ENCODE data around the gene ENO3. TPM values are rescaled to one million over a fixed set of nuclear protein-coding genes. Genes with fewer than 3 reads are reported as not detected.

Gene ENO3
- total RNA-seq, 4 donors from 2014 or later: 0.31 to 3.6 (median 1.5) TPM; not detected in 1

DNA sequence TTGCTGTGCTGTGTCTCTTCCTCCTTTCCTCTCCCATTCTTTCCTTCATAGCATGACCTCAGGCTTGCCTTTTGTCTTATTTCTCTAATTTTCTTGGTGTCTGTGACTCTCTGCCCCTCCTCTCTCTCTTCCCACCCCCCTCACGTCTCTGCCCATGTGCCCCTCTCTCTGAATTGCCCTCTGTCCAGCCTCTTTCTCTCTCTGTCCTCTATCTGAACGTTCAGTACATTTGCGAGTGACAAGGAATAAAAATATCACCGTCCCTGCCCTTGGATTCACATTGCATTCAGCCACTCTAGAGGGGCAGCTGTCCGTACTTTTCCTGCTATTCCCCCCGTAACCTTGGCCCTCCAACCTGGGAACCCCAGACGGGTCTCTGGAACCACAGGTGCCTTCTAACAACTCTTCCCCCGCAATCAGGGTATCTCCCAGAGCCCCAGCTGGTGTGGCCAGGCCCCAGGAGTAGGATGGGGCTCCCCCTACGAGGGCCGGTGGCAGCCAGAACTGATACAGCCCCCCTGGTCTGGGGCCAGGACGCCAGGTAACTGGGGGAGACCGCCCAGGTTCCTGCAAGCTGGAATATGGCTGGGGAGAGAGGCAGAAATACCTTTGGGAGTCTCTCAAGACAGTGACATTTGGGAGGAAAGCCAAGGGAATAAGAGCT lies 48.6 kb downstream of the ENO3 start:
- H3K27ac ChIP-seq: peak overlapping the region; percentile 14 to 94 (median 92)
- no peaks in the 10 kb centered on the region for H3K27me3 ChIP-seq
- intact Hi-C loops (cut with DNase I): no loop called here
- 72 to 74% methylated on average over 8 to 12 of the region's 12 CpGs for WGBS, 2 donors
- H3K9me3 ChIP-seq: no peaks in the 10 kb centered on the region
- peaks cover 16 to 40% (median 25%) of the 10 kb centered on the region in 3 donors for H3K4me1 ChIP-seq
- no peak for TF ChIP-seq POLR2A (IDR thresholded peaks at IDR 0.05)
- TF ChIP-seq, protein P1, sequence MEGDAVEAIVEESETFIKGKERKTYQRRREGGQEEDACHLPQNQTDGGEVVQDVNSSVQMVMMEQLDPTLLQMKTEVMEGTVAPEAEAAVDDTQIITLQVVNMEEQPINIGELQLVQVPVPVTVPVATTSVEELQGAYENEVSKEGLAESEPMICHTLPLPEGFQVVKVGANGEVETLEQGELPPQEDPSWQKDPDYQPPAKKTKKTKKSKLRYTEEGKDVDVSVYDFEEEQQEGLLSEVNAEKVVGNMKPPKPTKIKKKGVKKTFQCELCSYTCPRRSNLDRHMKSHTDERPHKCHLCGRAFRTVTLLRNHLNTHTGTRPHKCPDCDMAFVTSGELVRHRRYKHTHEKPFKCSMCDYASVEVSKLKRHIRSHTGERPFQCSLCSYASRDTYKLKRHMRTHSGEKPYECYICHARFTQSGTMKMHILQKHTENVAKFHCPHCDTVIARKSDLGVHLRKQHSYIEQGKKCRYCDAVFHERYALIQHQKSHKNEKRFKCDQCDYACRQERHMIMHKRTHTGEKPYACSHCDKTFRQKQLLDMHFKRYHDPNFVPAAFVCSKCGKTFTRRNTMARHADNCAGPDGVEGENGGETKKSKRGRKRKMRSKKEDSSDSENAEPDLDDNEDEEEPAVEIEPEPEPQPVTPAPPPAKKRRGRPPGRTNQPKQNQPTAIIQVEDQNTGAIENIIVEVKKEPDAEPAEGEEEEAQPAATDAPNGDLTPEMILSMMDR (IDR thresholded peaks at IDR 0.05): no peak
- peak overlapping the region; percentile 80 to 98 (median 90) for H3K4me3 ChIP-seq
- DNase-seq: no peak
- peaks cover 27 to 45% (median 35%) of the 10 kb centered on the region in 3 donors for H3K36me3 ChIP-seq

DNA sequence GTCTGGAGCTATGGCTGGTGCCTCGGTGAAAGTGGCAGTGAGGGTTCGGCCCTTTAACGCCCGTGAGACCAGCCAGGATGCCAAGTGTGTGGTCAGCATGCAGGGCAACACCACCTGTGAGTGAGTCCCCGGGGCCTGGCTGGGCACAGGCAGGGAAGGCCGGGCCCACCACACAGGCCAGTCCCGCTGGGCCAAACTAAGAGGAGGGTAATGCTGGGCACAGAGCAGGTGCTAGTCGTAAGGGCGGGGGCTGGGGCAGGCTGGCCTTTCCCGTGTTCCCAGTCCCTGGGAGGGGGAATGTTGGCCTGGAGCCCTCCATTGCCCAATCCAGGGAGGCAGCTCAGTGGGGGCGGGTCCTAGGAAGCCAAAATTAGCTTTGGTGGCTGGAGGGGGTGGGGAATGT lies 49.3 kb downstream of the ENO3 start:
- TF ChIP-seq, protein P1 (IDR thresholded peaks at IDR 0.05): no peak
- TF ChIP-seq POLR2A (IDR thresholded peaks at IDR 0.05): no peak
- Histone ChIP-seq H3K27ac (peak overlapping the region; percentile 14 to 94 (median 72)), H3K4me1 (peaks cover 16 to 40% (median 25%) of the 10 kb centered on the region in 3 donors), H3K27me3 (no peaks in the 10 kb centered on the region), H3K4me3 (peak overlapping the region in 3 of 4 donors; percentile 80 to 98 (median 92)), H3K36me3 (peaks cover 34 to 52% (median 41%) of the 10 kb centered on the region in 3 donors), H3K9me3 (no peaks in the 10 kb centered on the region)
- intact Hi-C loops (cut with DNase I): no loop called here
- 39 to 65% methylated on average over 2 to 3 of the region's 11 CpGs for WGBS, 2 donors
- DNase-seq: no peak

DNA sequence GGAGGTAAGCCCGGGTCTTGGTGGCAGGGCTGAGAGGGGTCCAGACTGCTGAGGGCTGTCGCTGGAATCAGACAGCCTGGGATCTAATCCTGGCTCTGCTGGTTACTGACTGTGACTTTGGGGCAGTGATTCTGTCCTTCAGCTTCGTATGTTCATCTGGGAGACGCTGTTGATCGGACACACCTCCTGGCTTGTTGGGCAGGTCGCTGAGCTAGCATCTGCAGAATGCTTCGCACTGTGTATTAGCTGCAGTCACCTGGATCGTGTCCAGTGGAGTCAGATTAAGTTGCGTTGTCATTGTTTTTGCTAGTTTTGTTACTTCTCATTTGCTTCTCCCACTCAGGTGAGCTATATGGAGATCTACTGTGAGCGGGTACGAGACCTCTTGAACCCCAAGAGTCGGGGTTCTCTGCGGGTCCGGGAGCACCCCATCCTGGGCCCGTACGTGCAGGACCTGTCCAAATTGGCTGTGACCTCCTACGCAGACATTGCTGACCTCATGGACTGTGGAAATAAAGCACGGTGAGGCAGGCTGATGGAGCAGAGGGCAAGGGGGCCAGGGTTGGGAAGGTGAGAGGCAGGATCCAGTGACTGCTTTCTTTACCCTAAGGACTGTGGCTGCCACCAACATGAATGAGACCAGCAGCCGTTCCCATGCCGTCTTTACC lies 51.3 kb downstream of the ENO3 start:
- TF ChIP-seq, protein P1 (IDR thresholded peaks at IDR 0.05): no peak
- TF ChIP-seq POLR2A (IDR thresholded peaks at IDR 0.05): no peak
- H3K4me3 ChIP-seq: no peak overlapping the region

DNA sequence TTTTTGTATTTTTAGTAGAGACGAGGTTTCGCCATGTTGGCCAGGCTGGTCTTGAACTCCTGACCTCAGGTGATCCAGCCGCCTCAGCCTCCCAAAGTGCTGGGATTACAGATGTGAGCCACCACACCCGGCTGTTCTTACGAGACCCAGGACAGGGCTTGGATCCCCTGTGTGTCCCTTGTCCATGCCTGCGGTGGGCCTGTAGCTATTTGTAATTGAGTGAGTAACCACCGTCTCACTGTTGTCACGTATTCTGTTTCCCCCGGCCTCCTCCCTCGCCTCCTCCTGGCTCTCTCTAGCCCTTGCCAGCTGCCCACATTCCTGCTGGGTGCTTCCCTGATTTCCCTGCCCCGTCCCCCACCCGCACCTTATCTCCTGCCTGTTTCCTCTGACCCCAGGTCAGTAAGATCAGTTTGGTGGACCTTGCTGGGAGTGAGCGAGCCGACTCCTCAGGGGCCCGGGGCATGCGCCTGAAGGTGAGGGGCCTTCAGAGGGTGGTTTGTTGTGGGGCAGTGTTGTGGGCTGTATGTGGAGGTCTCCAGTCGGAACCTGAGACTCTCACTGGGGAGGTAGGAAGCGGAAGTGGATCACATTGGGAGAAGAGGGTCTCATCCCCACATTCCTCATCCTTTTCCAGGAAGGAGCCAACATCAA lies 52.4 kb downstream of the ENO3 start:
- intact Hi-C loops (cut with DNase I): no loop called here
- DNase-seq: no peak
- no peak for TF ChIP-seq POLR2A (IDR thresholded peaks at IDR 0.05)
- TF ChIP-seq, protein P1 (IDR thresholded peaks at IDR 0.05): no peak
- Histone ChIP-seq H3K9me3 (no peaks in the 10 kb centered on the region), H3K27me3 (no peaks in the 10 kb centered on the region), H3K4me1 (peaks cover 10 to 29% (median 19%) of the 10 kb centered on the region in 3 donors), H3K36me3 (peaks cover 63 to 83% (median 64%) of the 10 kb centered on the region in 3 donors), H3K27ac (no peak overlapping the region), H3K4me3 (no peak overlapping the region)
- WGBS, 2 donors: 86 to 90% methylated on average over 11 to 13 of the region's 18 CpGs

More for the DNA sequence above, 51.3 kb downstream of the ENO3 start:
- H3K27ac ChIP-seq: no peak overlapping the region
- H3K27me3 ChIP-seq: no peaks in the 10 kb centered on the region
- DNase-seq: no peak
- H3K9me3 ChIP-seq: no peaks in the 10 kb centered on the region
- intact Hi-C loops (cut with DNase I): no loop called here
- peaks cover 10 to 31% (median 19%) of the 10 kb centered on the region in 3 donors for H3K4me1 ChIP-seq
- 90 to 96% methylated on average over 6 to 18 of the region's 20 CpGs for WGBS, 2 donors
- H3K36me3 ChIP-seq: peaks cover 54 to 72% (median 60%) of the 10 kb centered on the region in 3 donors

Small RNAs within 50 kb of the gene (small RNA-seq; reads per million reads assigned to genes)
- gene MIR6864: 0 reads per million in 4 donors
- 0 to 0.21 (median 0.14) reads per million in 4 donors for gene MIR6865

Other genes starting within 250 kb of the ENO3 start
- gene PELP1, start 247.0 kb upstream of the ENO3 start, total RNA-seq: 10 to 100 TPM; 10.3 to 25.0 (median 14.7) TPM
- gene ARRB2, start 240.5 kb upstream of the ENO3 start, total RNA-seq: 10 to 100 TPM in 2 of 4 donors, 1 to 10 TPM in 2; 4.4 to 24.8 (median 10.1) TPM
- gene MED11, start 219.7 kb upstream of the ENO3 start, total RNA-seq: 10 to 100 TPM; 17.3 to 45.3 (median 29.7) TPM
- gene ZMYND15, start 211.3 kb upstream of the ENO3 start, total RNA-seq: 1 to 10 TPM in 2 of 4 donors, not detected in 2; 1.1 to 1.7 TPM
- 10 to 100 TPM; 15.2 to 28.2 (median 19.5) TPM for gene CXCL16, start 211.2 kb upstream of the ENO3 start, total RNA-seq
- gene TM4SF5, start 179.2 kb upstream of the ENO3 start, total RNA-seq: not detected
- 1 to 10 TPM in 3 of 4 donors, not detected in 1; 1.3 to 5.2 (median 1.5) TPM for gene VMO1, start 164.8 kb upstream of the ENO3 start, total RNA-seq
- 1 to 10 TPM in 3 of 4 donors, not detected in 1; 1.1 to 2.0 (median 1.1) TPM for gene GLTPD2, start 162.2 kb upstream of the ENO3 start, total RNA-seq
- gene PSMB6, start 155.0 kb upstream of the ENO3 start, total RNA-seq: 100 to 1,000 TPM; 154 to 216 (median 201) TPM
- gene PLD2, start 144.0 kb upstream of the ENO3 start, total RNA-seq: 100 to 1,000 TPM in 1 of 4 donors, 10 to 100 TPM in 3; 38.7 to 114 (median 86.7) TPM
- gene MINK1, start 117.8 kb upstream of the ENO3 start, total RNA-seq: 100 to 1,000 TPM in 3 of 4 donors, 10 to 100 TPM in 1; 50.1 to 156 (median 117) TPM
- gene C17orf107, start 51.6 kb upstream of the ENO3 start, total RNA-seq: 1 to 10 TPM in 1 of 4 donors, under 1 TPM in 3; 0.27 to 2.7 (median 0.92) TPM
- gene CHRNE, start 48.0 kb upstream of the ENO3 start, total RNA-seq: under 1 TPM in 1 of 4 donors, not detected in 3; 0.57 TPM
- gene GP1BA, start 18.8 kb upstream of the ENO3 start, total RNA-seq: not detected
- gene SLC25A11, start 11.1 kb upstream of the ENO3 start, total RNA-seq: 10 to 100 TPM; 29.3 to 54.2 (median 42.2) TPM
- gene RNF167, start 10.9 kb upstream of the ENO3 start, total RNA-seq: 10 to 100 TPM; 42.3 to 57.4 (median 54.2) TPM
- 100 to 1,000 TPM; 520 to 970 (median 715) TPM for gene PFN1, start 2.6 kb upstream of the ENO3 start, total RNA-seq
- 10 to 100 TPM; 34.5 to 48.8 (median 39.5) TPM for gene SPAG7, start 16.7 kb downstream of the ENO3 start, total RNA-seq
- gene CAMTA2, start 36.6 kb downstream of the ENO3 start, total RNA-seq: 10 to 100 TPM in 3 of 4 donors, 1 to 10 TPM in 1; 6.9 to 19.6 (median 13.4) TPM
- 1 to 10 TPM in 1 of 4 donors, under 1 TPM in 1, not detected in 2; 0.31 to 1.1 TPM for gene INCA1, start 46.4 kb downstream of the ENO3 start, total RNA-seq
- gene KIF1C, start 46.8 kb downstream of the ENO3 start, total RNA-seq: 10 to 100 TPM; 66.9 to 93.3 (median 81.7) TPM
- 1 to 10 TPM in 2 of 4 donors, under 1 TPM in 2; 0.26 to 1.4 (median 1.1) TPM for gene SLC52A1, start 84.3 kb downstream of the ENO3 start, total RNA-seq
- gene ZFP3, start 127.3 kb downstream of the ENO3 start, total RNA-seq: 1 to 10 TPM; 1.4 to 6.1 (median 2.3) TPM
- 1 to 10 TPM; 4.5 to 7.8 (median 5.8) TPM for gene ZNF232, start 160.8 kb downstream of the ENO3 start, total RNA-seq
- under 1 TPM in 2 of 4 donors, not detected in 2; under 0.01 to 0.09 TPM for gene USP6, start 164.9 kb downstream of the ENO3 start, total RNA-seq
- 10 to 100 TPM in 1 of 4 donors, 1 to 10 TPM in 3; 2.0 to 13.4 (median 5.1) TPM for gene ZNF594, start 240.7 kb downstream of the ENO3 start, total RNA-seq

All from esophagus squamous epithelium (tissue), 5 donors.